COLO668 (cell line): ENCODE results near the gene MKLN1.
A peak's percentile ranks its signal among the peaks of the same experiment; 100 is the strongest.
"Not testable (repeated sequence)": the region's sequence is repeated elsewhere in the genome, so short reads cannot be mapped to it uniquely, and the experiment has no call there.

ENCODE experiments used
- DNase-seq: peaks from one replicate; lab custom pipeline; 2025; ENCODE audit not compliant: unreplicated experiment; lab: John Stamatoyannopoulos, UW

The MKLN1 gene

GRCh38 chr7:131327626-131328376, at the start of gene MKLN1:
Gene MKLN1 (plus strand): TSS chr7:131327876. CDS start chr7:131327900, 24 bp downstream.
- peak; percentile 95 for DNase-seq

DNA sequence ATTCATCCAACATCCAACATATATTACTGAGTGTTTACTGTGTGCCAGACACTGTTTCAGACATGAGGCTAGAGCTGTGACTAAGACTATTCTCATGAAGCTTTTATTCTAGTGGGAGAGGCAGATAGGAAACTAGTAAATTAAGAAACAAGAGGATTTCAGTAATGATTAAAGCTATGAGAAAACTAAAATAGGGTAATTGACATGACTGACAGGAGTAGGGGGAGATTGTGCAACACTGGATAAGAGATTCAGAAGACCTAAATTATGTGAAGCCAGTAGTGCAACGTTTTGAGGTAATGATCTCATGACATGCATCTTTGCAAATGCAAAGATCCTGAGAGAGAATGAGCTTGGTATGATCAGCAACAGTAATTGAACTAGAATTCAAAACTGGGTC, 48.6 kb upstream of the MKLN1 start:
- no peak for DNase-seq

- no peak for DNase-seq
These were observed 46.2 kb upstream of the MKLN1 start for GRCh38 chr7:131281266-131282048.

DNA sequence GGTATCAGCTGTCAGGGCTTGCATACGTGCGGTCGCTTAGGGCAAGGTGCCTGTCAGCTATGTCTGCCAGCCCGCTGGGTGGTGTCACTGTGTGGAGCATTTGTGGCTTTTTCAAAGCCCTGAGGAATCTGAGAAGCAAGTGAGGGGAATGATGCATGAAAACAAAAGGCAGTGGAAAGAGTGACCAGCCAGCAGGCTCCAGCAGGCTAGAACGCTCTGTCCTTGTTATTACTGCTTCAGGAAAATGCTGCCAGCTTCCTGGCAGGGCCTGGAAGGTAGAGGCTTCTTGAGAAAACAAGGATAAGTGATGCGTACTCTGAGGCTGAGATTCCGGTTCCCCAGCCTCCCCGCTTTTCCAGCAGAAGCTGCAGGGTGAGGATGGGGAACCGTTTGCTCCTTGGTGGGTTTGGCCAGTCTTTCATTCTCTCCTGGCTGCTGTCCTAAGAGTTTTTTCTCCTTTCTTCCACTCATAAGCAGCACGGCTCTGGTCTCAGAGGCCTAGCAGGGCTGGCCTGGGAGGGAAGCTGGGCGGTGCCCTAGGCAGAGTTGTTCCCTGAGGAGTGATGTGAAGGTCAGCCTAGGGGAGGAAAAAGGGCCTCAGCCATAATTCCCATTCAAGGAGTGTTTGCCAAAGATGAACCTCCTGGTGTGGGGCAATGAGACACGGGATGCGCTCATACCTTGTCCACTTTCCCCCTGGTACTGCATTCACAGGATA, 42.8 kb upstream of the MKLN1 start:
- DNase-seq, result peak; percentile 36

- no peak for DNase-seq
These were observed 42.1 kb upstream of the MKLN1 start for GRCh38 chr7:131285556-131285955.

DNA sequence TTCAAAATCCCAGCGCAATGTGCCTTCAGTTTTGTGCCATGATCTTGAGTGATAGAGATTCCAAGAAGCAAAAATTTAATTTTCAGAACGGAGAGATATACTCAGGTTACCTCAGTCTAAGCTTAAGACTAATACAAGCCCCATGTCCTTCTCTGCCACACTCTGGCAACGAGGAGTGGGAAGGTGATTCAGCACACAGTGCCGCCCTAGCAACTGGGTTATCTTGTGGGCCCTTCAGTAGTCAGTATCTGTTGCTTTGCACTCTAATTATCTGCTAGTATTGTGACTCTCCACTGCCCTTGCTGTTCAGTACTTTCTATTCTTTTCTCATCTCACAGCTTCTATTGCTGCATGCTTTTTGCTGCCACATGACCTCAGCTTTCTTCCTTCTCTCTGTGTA, 39.2 kb upstream of the MKLN1 start:
- DNase-seq, result no peak

GRCh38 chr7:131289051-131289450, 38.6 kb upstream of the MKLN1 start:
- no peak for DNase-seq

- no peak for DNase-seq
These were observed 35.4 kb upstream of the MKLN1 start for GRCh38 chr7:131292141-131292905.

DNA sequence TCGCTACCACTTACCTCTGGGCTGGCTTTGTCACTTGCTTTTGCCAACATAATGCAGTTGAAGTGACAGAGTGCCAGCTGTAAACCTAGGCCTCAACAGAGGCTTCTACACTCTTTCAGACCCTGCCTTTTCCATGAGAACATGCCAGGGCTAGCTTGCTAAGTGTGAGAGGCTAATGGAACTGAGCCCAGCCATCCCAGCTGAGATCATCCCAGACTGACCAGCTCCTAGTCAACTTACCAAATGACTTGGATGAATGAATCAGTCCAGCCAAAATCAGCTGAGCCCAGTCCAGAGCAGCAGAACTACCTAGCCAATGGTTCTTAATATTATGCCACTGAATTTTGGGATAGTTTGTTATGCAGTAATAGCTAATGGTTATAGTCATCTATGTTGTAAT, 34.7 kb upstream of the MKLN1 start:
- no peak for DNase-seq

- no peak for DNase-seq
These were observed 33.1 kb upstream of the MKLN1 start for GRCh38 chr7:131294553-131294952.

GRCh38 chr7:131298608-131298992, 29.1 kb upstream of the MKLN1 start:
- DNase-seq, result no peak

- no peak for DNase-seq
These were observed 28.6 kb upstream of the MKLN1 start for GRCh38 chr7:131299074-131299473.

DNA sequence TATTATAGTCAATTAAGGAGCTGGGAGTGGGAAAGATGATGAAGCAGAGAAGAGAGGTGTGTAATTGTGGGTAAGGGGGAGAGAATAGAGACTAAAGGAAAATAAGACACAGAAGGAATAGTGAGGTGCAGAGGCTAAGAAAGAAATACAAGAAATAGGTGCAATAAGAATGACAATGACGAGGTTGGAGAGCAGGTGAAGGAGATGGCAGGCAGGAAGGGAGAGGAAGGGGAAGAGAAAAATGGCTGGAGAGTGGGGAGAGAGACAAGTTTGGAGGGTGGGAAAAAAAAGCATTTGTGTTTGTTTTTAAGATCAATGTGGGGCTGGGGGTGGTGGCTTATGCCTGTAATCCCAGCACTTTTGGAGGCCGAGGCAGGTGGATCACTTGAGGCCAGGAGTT, 27.6 kb upstream of the MKLN1 start:
- no peak for DNase-seq

DNA sequence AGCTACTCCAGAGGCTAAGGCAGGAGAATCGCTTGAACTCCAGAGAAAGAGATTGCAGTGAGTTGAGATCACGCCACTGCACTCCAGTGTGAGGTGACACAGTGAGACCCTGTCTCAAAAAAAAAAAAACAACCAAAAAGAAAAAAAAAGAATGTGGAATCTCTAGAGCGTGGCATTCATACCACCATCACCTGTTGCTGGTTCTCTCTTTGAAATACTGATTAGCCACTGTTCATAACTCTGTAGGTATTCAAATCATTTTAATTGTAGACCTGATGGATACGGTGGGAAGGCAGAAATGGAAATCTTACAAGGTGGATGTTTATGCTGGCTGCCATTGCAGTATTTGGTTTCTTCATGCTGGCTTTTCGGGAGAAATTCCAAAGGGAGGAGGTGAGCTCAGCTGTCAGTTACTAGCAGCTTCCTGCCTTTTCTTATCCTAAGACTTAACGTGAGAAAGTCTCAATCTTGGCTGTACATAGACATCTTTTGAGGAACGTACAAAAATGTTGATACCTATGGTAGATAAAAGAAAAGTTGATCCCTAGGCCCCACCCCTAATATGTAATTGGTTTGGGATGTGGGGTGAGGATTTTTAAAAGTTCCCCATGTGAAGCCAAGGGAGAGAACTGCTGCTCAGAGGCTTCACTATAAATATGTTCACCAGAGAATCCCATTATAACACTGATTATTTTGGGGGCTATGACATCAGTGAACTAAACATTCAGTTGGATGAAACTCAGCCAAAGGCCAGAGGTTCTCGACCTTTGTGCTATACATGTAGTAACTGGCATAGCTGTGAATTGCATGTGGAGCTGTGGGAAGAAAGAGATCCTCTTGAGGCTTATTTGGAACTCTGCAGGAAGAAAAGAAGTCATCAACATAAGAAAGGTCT, 26.9 kb upstream of the MKLN1 start:
- no peak for DNase-seq

DNA sequence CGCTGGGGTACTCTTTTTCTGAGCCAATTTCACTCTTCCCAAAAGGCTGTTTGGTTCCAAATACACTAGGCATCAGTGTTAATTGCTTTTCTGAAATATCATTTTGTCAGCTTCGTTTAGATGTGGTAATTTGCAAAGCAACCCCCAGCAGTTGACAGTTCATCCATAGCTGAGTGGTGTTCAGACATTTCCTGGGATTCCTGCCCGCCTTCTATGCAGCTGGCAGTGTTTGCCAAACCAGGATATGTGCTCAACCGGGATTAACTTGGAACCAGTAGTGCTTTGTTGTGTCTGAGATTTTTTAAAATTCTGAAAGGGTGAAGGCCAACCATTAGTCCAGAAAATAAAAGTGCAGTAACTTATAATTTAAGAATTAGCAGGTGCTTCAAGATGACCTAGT, 25.2 kb upstream of the MKLN1 start:
- no peak for DNase-seq

- DNase-seq, result peak; percentile 17
These were observed 24.6 kb upstream of the MKLN1 start for GRCh38 chr7:131302876-131303707.

- DNase-seq, result no peak
These were observed 22.5 kb upstream of the MKLN1 start for GRCh38 chr7:131305152-131305551.

- not testable (repeated sequence) for DNase-seq
These were observed 21.6 kb upstream of the MKLN1 start for GRCh38 chr7:131306041-131306440.

DNA sequence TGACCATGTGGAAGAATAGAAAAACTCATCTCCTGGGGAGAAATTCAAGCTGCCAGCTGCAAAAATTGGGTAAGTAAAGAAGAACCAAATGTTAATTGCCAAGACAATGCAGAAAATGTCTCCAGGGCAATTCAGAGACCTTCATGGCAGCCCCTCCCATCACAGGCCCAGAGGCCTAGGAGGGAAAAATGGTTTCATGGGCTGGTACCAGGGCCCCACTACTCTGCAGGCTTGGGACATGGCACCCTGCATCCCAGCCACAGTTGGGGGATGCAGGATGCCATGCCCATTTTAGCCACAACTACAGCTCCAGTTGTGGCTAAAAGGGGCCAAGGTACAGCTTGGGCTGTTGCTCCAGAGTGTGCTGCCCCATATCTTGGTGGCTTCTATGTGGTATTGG, 20.9 kb upstream of the MKLN1 start:
- DNase-seq, result no peak
